Measurements from ENCODE around the gene CGB7.
A peak's percentile ranks its signal among the peaks of the same experiment; 100 is the strongest.
"Not testable (repeated sequence)": the region's sequence is repeated elsewhere in the genome, so short reads cannot be mapped to it uniquely, and the experiment has no call there.

CGB7 gene

GRCh38 chr19:49073514-49074378, 16.2 kb upstream of the CGB7 start:
- DNase-seq (ENCODE audit: low spot score) = peak; percentile 81

- no peak for DNase-seq (ENCODE audit: low spot score)
Measured at GRCh38 chr19:49071860-49072547, 14.5 kb upstream of the CGB7 start.

GRCh38 chr19:49070416-49070815, 12.9 kb upstream of the CGB7 start:
- DNase-seq (ENCODE audit: low spot score) = no peak

GRCh38 chr19:49069026-49069425, 11.5 kb upstream of the CGB7 start:
- no peak for DNase-seq (ENCODE audit: low spot score)

GRCh38 chr19:49067554-49067953, 10.0 kb upstream of the CGB7 start:
- DNase-seq (ENCODE audit: low spot score) = no peak

GRCh38 chr19:49065905-49066512, 8.5 kb upstream of the CGB7 start:
- DNase-seq (ENCODE audit: low spot score) = no peak

- peak; percentile 79 for DNase-seq (ENCODE audit: low spot score)
Measured at GRCh38 chr19:49064768-49065611, 7.4 kb upstream of the CGB7 start, which contains the start of gene NTF4. Gene NTF4, minus strand, starts transcription at chr19:49064818. Its CDS starts 2,821 bp downstream, at chr19:49061997.

- DNase-seq (ENCODE audit: low spot score) = no peak
Measured at GRCh38 chr19:49064029-49064629, 6.6 kb upstream of the CGB7 start.

- no peak for DNase-seq (ENCODE audit: low spot score)
Measured at GRCh38 chr19:49061445-49061844, 3.9 kb upstream of the CGB7 start.

- DNase-seq (ENCODE audit: low spot score) = no peak
Measured at GRCh38 chr19:49061000-49061399, 3.5 kb upstream of the CGB7 start.

- no peak for DNase-seq (ENCODE audit: low spot score)
Measured at GRCh38 chr19:49059053-49059452, 1.5 kb upstream of the CGB7 start.

- DNase-seq (ENCODE audit: low spot score) = no peak
Measured at GRCh38 chr19:49058562-49058961, 1.0 kb upstream of the CGB7 start.

- not testable (repeated sequence) for DNase-seq (ENCODE audit: low spot score)
Measured at GRCh38 chr19:49056902-49057596, 500 bp downstream of the CGB7 start.

GRCh38 chr19:49056101-49056901, 1.2 kb downstream of the CGB7 start:
- DNase-seq (ENCODE audit: low spot score) = peak; percentile 96

- not testable (repeated sequence) for DNase-seq (ENCODE audit: low spot score)
Measured at GRCh38 chr19:49050376-49051033, 7.0 kb downstream of the CGB7 start.

- not testable (repeated sequence) for DNase-seq (ENCODE audit: low spot score)
Measured at GRCh38 chr19:49049834-49050233, 7.7 kb downstream of the CGB7 start.

GRCh38 chr19:49049011-49049410, 8.5 kb downstream of the CGB7 start, which contains the start of gene CGB8:
Gene CGB8, minus strand, starts transcription at chr19:49049111. Its CDS starts 372 bp downstream, at chr19:49048739.
- not testable (repeated sequence) for DNase-seq (ENCODE audit: low spot score)

- DNase-seq (ENCODE audit: low spot score) = not testable (repeated sequence)
Measured at GRCh38 chr19:49043548-49043947, 14.0 kb downstream of the CGB7 start, which contains the start of gene CGB5. Gene CGB5, plus strand, starts transcription at chr19:49043848. Its CDS starts 362 bp downstream, at chr19:49044210.

- not testable (repeated sequence) for DNase-seq (ENCODE audit: low spot score)
Measured at GRCh38 chr19:49042666-49043065, 14.9 kb downstream of the CGB7 start.
